Motor neuron (in vitro differentiated cells): ENCODE data around the gene TBC1D9B. TPM values are rescaled to one million over a fixed set of nuclear protein-coding genes. Genes with fewer than 3 reads are reported as not detected.

Experiments used
- ATAC-seq, 8 experiments: fragments of 200-7000 bp; cut with Tn5 transposase; replicated peaks in 6 of 8; 2 replicates each; pipeline ENCODE4 v1.8.0; 2021; ENCODE audit warnings: mild to moderate bottlenecking in 8 of 8, moderate library complexity in 8 of 8
- H3K27ac ChIP-seq, 2 donors: fragments of 250-450 bp; sonication (Bioruptor Pico); 2 replicates each; pipeline ENCODE4 v1.9.0; 2021; ENCODE audit warnings: antibody characterized with exemption in 2 of 2, mild to moderate bottlenecking in 2 of 2, moderate library complexity in 1 of 2
- H3K4me1 ChIP-seq, 2 donors: fragments of 250-450 bp; sonication (Bioruptor Pico); replicated peaks in 1 of 2; 2 replicates each; pipeline ENCODE4 v1.6.1; 2021; ENCODE audit warnings: antibody characterized with exemption in 2 of 2, mild to moderate bottlenecking in 2 of 2, moderate library complexity in 1 of 2
- H3K4me3 ChIP-seq, 5 donors: fragments of 250-450 bp; sonication (Bioruptor Pico); 2 replicates each; pipeline ENCODE4 v1.9.0; 2021; ENCODE audit warnings: antibody characterized with exemption in 5 of 5, mild to moderate bottlenecking in 5 of 5, moderate library complexity in 4 of 5
- whole genome bisulfite sequencing, 10 experiments: fragments of 450-650 bp; shearing (Covaris generic); methylation state at CpG; one replicate each; pipeline ENCODE4 v1.0.0; 2022; 5-methylcytosine and 5-hydroxymethylcytosine counted together
- in situ Hi-C, 9 experiments: fragments of 400-800 bp; cut with MboI; loops; one replicate each; pipeline ENCODE4 v1.15.0; 2021; ENCODE audit warnings: low sequenced_read_pairs in 9 of 9, low pct_unique_long_range_greater_than_20kb in 2 of 9; ENCODE audit not compliant: unreplicated experiment in 9 of 9
- total RNA-seq, 8 experiments: library from RNA; unstranded; fragments of 300-600 nt; gene quantifications; 2 replicates each; pipeline versions ENCODE4 v1.2.3 to v1.2.4, GENCODE V29; 2022

Gene TBC1D9B
- total RNA-seq, 8 experiments from 2014 or later: 29.6 to 103 (median 49.0) TPM

GRCh38 chr5:179834120-179834519 lies 73.6 kb downstream of the TBC1D9B start:
- WGBS, 10 experiments: 0% methylated on average over 1 of the region's 8 CpGs; no CpG with 5 or more reads in 9 of the 10 experiments
- no peak overlapping the region for H3K4me3 ChIP-seq
- no peak overlapping the region for H3K27ac ChIP-seq
- ATAC-seq: no peak
- no peaks in the 10 kb centered on the region for H3K4me1 ChIP-seq
- in situ Hi-C loops: no loop called here

GRCh38 chr5:179833709-179834070 lies 74.0 kb downstream of the TBC1D9B start:
- ATAC-seq: no peak
- H3K4me1 ChIP-seq: no peaks in the 10 kb centered on the region
- WGBS, 10 experiments: 80 to 100% (median 100%) methylated on average over 1 to 2 of the region's 3 CpGs; no CpG with 5 or more reads in 3 of the 10 experiments
- no peak overlapping the region for H3K4me3 ChIP-seq
- no peak overlapping the region for H3K27ac ChIP-seq
- in situ Hi-C loops: no loop called here

- H3K27ac ChIP-seq: no peak overlapping the region
- H3K4me3 ChIP-seq: no peak overlapping the region
- H3K4me1 ChIP-seq: no peaks in the 10 kb centered on the region
- 94 to 100% (median 99%) methylated on average over 2 to 11 of the region's 23 CpGs; no CpG with 5 or more reads in 6 of the 10 experiments for WGBS, 10 experiments
- in situ Hi-C loops: no loop called here
- ATAC-seq: peak in 1 of 8 experiments; percentile 3
These were observed 74.5 kb downstream of the TBC1D9B start for GRCh38 chr5:179833056-179833708.

- ATAC-seq: peak in 3 of 8 experiments; percentile 7 to 11 (median 11)
- WGBS, 10 experiments: 77 to 97% (median 90%) methylated on average over 2 to 16 of the region's 20 CpGs; no CpG with 5 or more reads in 5 of the 10 experiments
- Histone ChIP-seq H3K4me1 (no peaks in the 10 kb centered on the region), H3K27ac (no peak overlapping the region), H3K4me3 (no peak overlapping the region)
- in situ Hi-C loops: no loop called here
These were observed 75.5 kb downstream of the TBC1D9B start for GRCh38 chr5:179832039-179832745.

GRCh38 chr5:179830818-179831468 lies 76.8 kb downstream of the TBC1D9B start:
- 67 to 100% (median 98%) methylated on average over 1 to 6 of the region's 7 CpGs; no CpG with 5 or more reads in 5 of the 10 experiments for WGBS, 10 experiments
- Histone ChIP-seq H3K4me3 (no peak overlapping the region), H3K27ac (no peak overlapping the region), H3K4me1 (no peaks in the 10 kb centered on the region)
- in situ Hi-C loops: no loop called here
- no peak for ATAC-seq

GRCh38 chr5:179829732-179830435 lies 77.8 kb downstream of the TBC1D9B start:
- in situ Hi-C loops: no loop called here
- Histone ChIP-seq H3K4me1 (no peaks in the 10 kb centered on the region), H3K4me3 (no peak overlapping the region), H3K27ac (no peak overlapping the region)
- ATAC-seq: no peak
- 80 to 100% (median 92%) methylated on average over 1 to 6 of the region's 7 CpGs; no CpG with 5 or more reads in 1 of the 10 experiments for WGBS, 10 experiments

GRCh38 chr5:179828756-179829421 lies 78.8 kb downstream of the TBC1D9B start:
- H3K4me1 ChIP-seq: no peaks in the 10 kb centered on the region
- ATAC-seq: no peak
- no peak overlapping the region for H3K4me3 ChIP-seq
- H3K27ac ChIP-seq: no peak overlapping the region
- 33 to 100% (median 79%) methylated on average over 1 of the region's 3 CpGs; no CpG with 5 or more reads in 6 of the 10 experiments for WGBS, 10 experiments
- in situ Hi-C loops: no loop called here

- no peak overlapping the region for H3K27ac ChIP-seq
- WGBS, 10 experiments: 69 to 90% (median 78%) methylated on average over 2 to 9 of the region's 9 CpGs; no CpG with 5 or more reads in 5 of the 10 experiments
These were observed 80.0 kb downstream of the TBC1D9B start for GRCh38 chr5:179827680-179828079.

GRCh38 chr5:179825655-179826182 lies 82.0 kb downstream of the TBC1D9B start:
- peak in 2 of 8 experiments; percentile 1 to 10 for ATAC-seq
- WGBS, 10 experiments: 74 to 88% methylated on average over 6 to 7 of the region's 13 CpGs; no CpG with 5 or more reads in 8 of the 10 experiments
- in situ Hi-C loops: no loop called here
- H3K27ac ChIP-seq: no peak overlapping the region
- no peak overlapping the region for H3K4me3 ChIP-seq
- H3K4me1 ChIP-seq: peaks cover 7% of the 10 kb centered on the region in 2 donors

More at GRCh38 chr5:179827680-179828079, 80.0 kb downstream of the TBC1D9B start:
- H3K4me1 ChIP-seq: peaks cover 0 to under 1% of the 10 kb centered on the region in 2 donors
- in situ Hi-C loops: no loop called here
- no peak overlapping the region for H3K4me3 ChIP-seq
- ATAC-seq: peak in 2 of 8 experiments; percentile 11 to 16

GRCh38 chr5:179824745-179825112 lies 83.0 kb downstream of the TBC1D9B start:
- H3K4me3 ChIP-seq: no peak overlapping the region
- ATAC-seq: no peak
- no peak overlapping the region for H3K27ac ChIP-seq
- in situ Hi-C loops: no loop called here
- 100% methylated on average over 1 to 2 of the region's 3 CpGs; no CpG with 5 or more reads in 6 of the 10 experiments for WGBS, 10 experiments
- peaks cover 15% of the 10 kb centered on the region in 2 donors for H3K4me1 ChIP-seq

GRCh38 chr5:179823937-179824744 lies 83.6 kb downstream of the TBC1D9B start:
- H3K4me1 ChIP-seq: peaks cover 20 to 21% of the 10 kb centered on the region in 2 donors
- ATAC-seq: no peak
- no peak overlapping the region for H3K27ac ChIP-seq
- in situ Hi-C loops: no loop called here
- WGBS, 10 experiments: 40 to 100% (median 85%) methylated on average over 1 of the region's 22 CpGs; no CpG with 5 or more reads in 4 of the 10 experiments
- no peak overlapping the region for H3K4me3 ChIP-seq
